DND-41 (cell line): ENCODE measurements around the gene KY.

Experiments
- ATAC-seq: fragments of 200-7000 bp; cut with Tn5 transposase; 3 replicates; pipeline ENCODE4 v1.9.1; 2021; ENCODE audit warnings: low read depth; ENCODE audit not compliant: insufficient read depth
- DNase-seq: peaks from one replicate; pipeline ENCODE4 v3.0.0-alpha.2; 2020
- H2AFZ ChIP-seq: 2 replicates; pipeline ENCODE4 v1.6.0; 2012; ENCODE audit warnings: low read depth, low read length
- H3K27ac ChIP-seq: 2 replicates; pipeline ENCODE4 v1.5.1; 2012; ENCODE audit warnings: low read length, inconsistent platforms
- H3K27me3 ChIP-seq: fragments of 200-600 bp; sonication (generic); 2 replicates; pipeline ENCODE4 v1.6.0; 2012; ENCODE audit warnings: low read length, mild to moderate bottlenecking, inconsistent platforms; ENCODE audit not compliant: insufficient read depth, poor library complexity
- H3K36me3 ChIP-seq: 2 replicates; pipeline ENCODE4 v1.5.1; 2012; ENCODE audit warnings: low read length, inconsistent platforms; ENCODE audit not compliant: insufficient read depth
- H3K4me1 ChIP-seq: 2 replicates; pipeline ENCODE4 v1.5.1; 2012; ENCODE audit warnings: mild to moderate bottlenecking, low read length; ENCODE audit not compliant: insufficient read depth
- H3K4me2 ChIP-seq: 2 replicates; pipeline ENCODE4 v1.6.0; 2012; ENCODE audit warnings: mild to moderate bottlenecking, moderate library complexity, low read length, inconsistent platforms; ENCODE audit not compliant: insufficient read depth
- H3K4me3 ChIP-seq, 2 experiments: fragments of 200-600 bp in 1 of 2; shearing (Covaris generic) in 1 of 2; 2 replicates each; pipeline ENCODE4 v1.5.1; 2012 to 2016; ENCODE audit warnings: inconsistent platforms in 2 of 2, low read length in 2 of 2, mild to moderate bottlenecking in 2 of 2, low read depth in 1 of 2, moderate library complexity in 1 of 2
- H3K79me2 ChIP-seq: 2 replicates; pipeline ENCODE4 v1.6.0; 2012; ENCODE audit warnings: low read length, inconsistent platforms; ENCODE audit not compliant: insufficient read depth
- H3K9ac ChIP-seq: 2 replicates; pipeline ENCODE4 v1.6.0; 2012; ENCODE audit warnings: low read depth, mild to moderate bottlenecking, inconsistent platforms, low read length, moderate library complexity
- H3K9me3 ChIP-seq: 2 replicates; pipeline ENCODE4 v1.5.1; 2012; ENCODE audit warnings: low read length, moderate library complexity, mild to moderate bottlenecking, inconsistent platforms; ENCODE audit not compliant: insufficient read depth, severe bottlenecking
- H4K20me1 ChIP-seq: 2 replicates; pipeline ENCODE4 v1.6.0; 2012; ENCODE audit warnings: low read length; ENCODE audit not compliant: insufficient read depth
- EZH2 ChIP-seq: IDR thresholded peaks from 3 replicates; pipeline ENCODE4 v1.6.1; 2012; ENCODE audit warnings: borderline replicate concordance, low read depth, mild to moderate bottlenecking, moderate library complexity, low read length, inconsistent platforms; ENCODE audit not compliant: severe bottlenecking
- TF ChIP-seq, protein P1 (sequence below): IDR thresholded peaks from 2 replicates; pipeline ENCODE4 v1.5.1; 2012; ENCODE audit warnings: borderline replicate concordance, low read length, moderate library complexity, mild to moderate bottlenecking; ENCODE audit not compliant: poor library complexity, severe bottlenecking; ENCODE audit errors: extremely low read depth

KY gene

DNA sequence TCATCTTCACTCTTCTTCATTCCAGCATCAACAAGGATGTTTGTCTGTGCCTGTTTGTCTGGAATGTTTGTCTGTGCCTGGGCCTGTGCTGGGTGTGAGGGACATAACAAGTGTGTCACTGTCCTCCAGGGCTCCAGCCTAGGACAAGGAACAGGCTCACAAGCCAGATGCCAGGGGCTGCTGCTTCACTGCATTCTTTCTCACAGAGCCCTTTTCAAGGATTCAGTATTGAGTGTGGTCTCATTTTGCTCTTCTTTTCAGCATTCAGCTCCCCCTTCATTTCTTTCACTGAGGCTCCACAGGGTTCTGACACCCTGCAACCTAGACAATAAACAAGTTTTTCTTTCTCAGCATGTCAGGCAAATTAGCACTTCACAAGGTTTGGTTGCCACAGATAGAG, 43.6 kb upstream of the KY start:
- no peak overlapping the region for H3K27ac ChIP-seq
- TF ChIP-seq EZH2, result no peak
- TF ChIP-seq, protein P1, sequence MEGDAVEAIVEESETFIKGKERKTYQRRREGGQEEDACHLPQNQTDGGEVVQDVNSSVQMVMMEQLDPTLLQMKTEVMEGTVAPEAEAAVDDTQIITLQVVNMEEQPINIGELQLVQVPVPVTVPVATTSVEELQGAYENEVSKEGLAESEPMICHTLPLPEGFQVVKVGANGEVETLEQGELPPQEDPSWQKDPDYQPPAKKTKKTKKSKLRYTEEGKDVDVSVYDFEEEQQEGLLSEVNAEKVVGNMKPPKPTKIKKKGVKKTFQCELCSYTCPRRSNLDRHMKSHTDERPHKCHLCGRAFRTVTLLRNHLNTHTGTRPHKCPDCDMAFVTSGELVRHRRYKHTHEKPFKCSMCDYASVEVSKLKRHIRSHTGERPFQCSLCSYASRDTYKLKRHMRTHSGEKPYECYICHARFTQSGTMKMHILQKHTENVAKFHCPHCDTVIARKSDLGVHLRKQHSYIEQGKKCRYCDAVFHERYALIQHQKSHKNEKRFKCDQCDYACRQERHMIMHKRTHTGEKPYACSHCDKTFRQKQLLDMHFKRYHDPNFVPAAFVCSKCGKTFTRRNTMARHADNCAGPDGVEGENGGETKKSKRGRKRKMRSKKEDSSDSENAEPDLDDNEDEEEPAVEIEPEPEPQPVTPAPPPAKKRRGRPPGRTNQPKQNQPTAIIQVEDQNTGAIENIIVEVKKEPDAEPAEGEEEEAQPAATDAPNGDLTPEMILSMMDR, result no peak
- H3K9me3 ChIP-seq, result no peaks in the 10 kb centered on the region
- no peaks in the 10 kb centered on the region for H3K79me2 ChIP-seq
- H3K4me1 ChIP-seq, result no peaks in the 10 kb centered on the region
- H4K20me1 ChIP-seq, result no peaks in the 10 kb centered on the region; the same call in 1 of the 2 replicates
- no peak overlapping the region for H3K4me3 ChIP-seq
- H3K9ac ChIP-seq, result no peak overlapping the region
- ATAC-seq (no peak), DNase-seq (no peak)
- no peak overlapping the region for H2AFZ ChIP-seq
- H3K36me3 ChIP-seq, result no peaks in the 10 kb centered on the region
- H3K4me2 ChIP-seq, result no peak overlapping the region
- peaks cover 9% of the 10 kb centered on the region for H3K27me3 ChIP-seq

DNA sequence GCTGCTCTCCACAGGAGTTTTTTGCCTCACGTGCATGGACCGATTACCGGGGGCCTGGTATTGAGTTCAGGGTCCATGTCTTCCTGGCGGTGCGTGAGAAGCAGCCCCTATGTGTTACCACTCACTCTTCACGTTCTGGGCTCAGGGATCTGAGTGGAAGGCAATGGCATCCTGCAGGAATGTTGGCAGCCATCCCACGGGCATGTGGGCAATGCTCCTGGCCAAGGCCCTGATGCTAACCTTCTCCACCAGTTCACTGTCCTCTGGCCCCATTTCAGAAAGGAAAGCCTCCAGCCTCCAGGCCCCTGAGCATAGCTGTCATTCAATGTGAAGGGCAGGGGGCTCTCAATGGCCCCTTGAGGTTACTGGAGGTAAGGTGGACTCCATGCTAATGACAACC, 43.0 kb upstream of the KY start:
- no peak for TF ChIP-seq EZH2
- TF ChIP-seq, protein P1, result no peak
- DNase-seq, result no peak

DNA sequence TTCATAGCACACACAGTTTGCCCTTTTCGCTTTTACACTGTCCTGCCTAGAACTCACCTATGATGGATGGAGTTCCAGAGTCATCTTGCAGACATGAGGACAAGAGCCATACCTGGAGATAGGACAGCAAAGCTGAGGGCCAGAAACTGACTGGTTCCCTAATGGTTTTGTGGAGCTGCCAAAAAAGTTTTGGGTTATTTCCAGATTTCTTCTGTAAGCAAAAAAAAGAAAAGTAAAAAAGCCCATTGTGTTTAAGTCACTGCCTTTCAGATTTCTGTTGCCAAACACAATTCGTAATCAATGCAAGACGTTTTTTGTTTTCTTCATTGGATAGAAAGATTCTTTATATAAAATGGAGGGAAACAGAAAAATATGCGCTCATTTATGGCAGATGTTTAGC, 42.4 kb upstream of the KY start:
- Histone ChIP-seq H3K4me1 (no peaks in the 10 kb centered on the region), H2AFZ (no peak overlapping the region), H3K4me3 (no peak overlapping the region), H3K27me3 (peaks cover 9% of the 10 kb centered on the region), H4K20me1 (no peaks in the 10 kb centered on the region; the same call in 1 of the 2 replicates), H3K36me3 (no peaks in the 10 kb centered on the region), H3K27ac (no peak overlapping the region), H3K9ac (no peak overlapping the region), H3K9me3 (no peaks in the 10 kb centered on the region), H3K79me2 (no peaks in the 10 kb centered on the region), H3K4me2 (no peak overlapping the region)
- no peak for DNase-seq
- no peak for ATAC-seq
- no peak for TF ChIP-seq EZH2
- TF ChIP-seq, protein P1, result no peak

More for the DNA sequence above, 43.0 kb upstream of the KY start:
- ATAC-seq, result no peak
- peaks cover 9% of the 10 kb centered on the region for H3K27me3 ChIP-seq
- no peaks in the 10 kb centered on the region for H3K4me1 ChIP-seq
- H2AFZ ChIP-seq, result no peak overlapping the region
- H3K36me3 ChIP-seq, result no peaks in the 10 kb centered on the region
- H3K9ac ChIP-seq, result no peak overlapping the region
- no peaks in the 10 kb centered on the region for H3K79me2 ChIP-seq
- no peak overlapping the region for H3K4me3 ChIP-seq
- H3K9me3 ChIP-seq, result no peaks in the 10 kb centered on the region
- no peak overlapping the region for H3K4me2 ChIP-seq
- no peak overlapping the region for H3K27ac ChIP-seq
- no peaks in the 10 kb centered on the region; the same call in 1 of the 2 replicates for H4K20me1 ChIP-seq

- no peaks in the 10 kb centered on the region for H3K9me3 ChIP-seq
- no peak overlapping the region for H3K4me3 ChIP-seq
- TF ChIP-seq EZH2, result no peak
- TF ChIP-seq, protein P1, result no peak
- H3K27me3 ChIP-seq, result peaks cover 5% of the 10 kb centered on the region
- H3K79me2 ChIP-seq, result no peaks in the 10 kb centered on the region
- H3K36me3 ChIP-seq, result no peaks in the 10 kb centered on the region
- no peaks in the 10 kb centered on the region for H3K4me1 ChIP-seq
- H2AFZ ChIP-seq, result no peak overlapping the region
- H3K27ac ChIP-seq, result no peak overlapping the region
- no peak for DNase-seq
- H3K4me2 ChIP-seq, result no peak overlapping the region
- no peak overlapping the region for H3K9ac ChIP-seq
- no peaks in the 10 kb centered on the region for H4K20me1 ChIP-seq
- no peak for ATAC-seq
Measured at GRCh38 chr3:134690226-134690625, 39.4 kb upstream of the KY start.
